CD4-positive, alpha-beta T cell treated with Interferon gamma for 1 hour (primary cell): ENCODE measurements around the gene RPN2.
A peak's percentile ranks its signal among the peaks of the same experiment; 100 is the strongest.

Experiments
- DNase-seq: peaks from one replicate; pipeline ENCODE4 v3.0.0-alpha.2; 2020

RPN2 gene

GRCh38 chr20:37219751-37220668, 40.9 kb downstream of the RPN2 start:
- DNase-seq, result no peak

- no peak for DNase-seq
These were observed 41.6 kb downstream of the RPN2 start for GRCh38 chr20:37220731-37221130.

GRCh38 chr20:37222086-37222485, 43.0 kb downstream of the RPN2 start:
- no peak for DNase-seq

GRCh38 chr20:37223053-37223452, 43.9 kb downstream of the RPN2 start:
- DNase-seq, result peak; percentile 23

- no peak for DNase-seq
These were observed 46.0 kb downstream of the RPN2 start for GRCh38 chr20:37225146-37225545.

- no peak for DNase-seq
These were observed 47.8 kb downstream of the RPN2 start for GRCh38 chr20:37226889-37227288.

GRCh38 chr20:37228082-37228481, 49.0 kb downstream of the RPN2 start:
- DNase-seq, result no peak

- no peak for DNase-seq
These were observed 49.5 kb downstream of the RPN2 start for GRCh38 chr20:37228656-37229055.

GRCh38 chr20:37229357-37229756, 50.2 kb downstream of the RPN2 start:
- no peak for DNase-seq

- no peak for DNase-seq
These were observed 51.1 kb downstream of the RPN2 start for GRCh38 chr20:37230200-37230599.

GRCh38 chr20:37231947-37232630, 53.0 kb downstream of the RPN2 start:
- DNase-seq, result no peak

- no peak for DNase-seq
These were observed 54.6 kb downstream of the RPN2 start for GRCh38 chr20:37233548-37234253.

- no peak for DNase-seq
These were observed 55.1 kb downstream of the RPN2 start for GRCh38 chr20:37234254-37234581.

- DNase-seq, result no peak
These were observed 55.9 kb downstream of the RPN2 start for GRCh38 chr20:37235065-37235464.

- DNase-seq, result no peak
These were observed 57.3 kb downstream of the RPN2 start for GRCh38 chr20:37236462-37236861.

GRCh38 chr20:37237656-37238055, 58.5 kb downstream of the RPN2 start:
- no peak for DNase-seq

GRCh38 chr20:37238426-37238825, 59.3 kb downstream of the RPN2 start:
- no peak for DNase-seq

- no peak for DNase-seq
These were observed 59.9 kb downstream of the RPN2 start for GRCh38 chr20:37238935-37239451.

- DNase-seq, result no peak
These were observed 61.4 kb downstream of the RPN2 start for GRCh38 chr20:37240337-37241067.

- no peak for DNase-seq
These were observed 63.4 kb downstream of the RPN2 start for GRCh38 chr20:37242503-37242902.

GRCh38 chr20:37243076-37243936, 64.2 kb downstream of the RPN2 start:
- DNase-seq, result no peak
